WI38 (cell line): ENCODE results near the gene SLC25A52.

Source experiments
- H3K4me3 ChIP-seq: 2 replicates; pipeline ENCODE4 v1.5.1; 2011; ENCODE audit warnings: low read depth, mild to moderate bottlenecking, control low read depth, low read length
- TF ChIP-seq, protein P1 (sequence below): IDR thresholded peaks from 2 replicates; pipeline ENCODE4 v1.5.1; 2012; ENCODE audit warnings: low read depth, mild to moderate bottlenecking, control low read depth, low read length

The SLC25A52 gene

DNA sequence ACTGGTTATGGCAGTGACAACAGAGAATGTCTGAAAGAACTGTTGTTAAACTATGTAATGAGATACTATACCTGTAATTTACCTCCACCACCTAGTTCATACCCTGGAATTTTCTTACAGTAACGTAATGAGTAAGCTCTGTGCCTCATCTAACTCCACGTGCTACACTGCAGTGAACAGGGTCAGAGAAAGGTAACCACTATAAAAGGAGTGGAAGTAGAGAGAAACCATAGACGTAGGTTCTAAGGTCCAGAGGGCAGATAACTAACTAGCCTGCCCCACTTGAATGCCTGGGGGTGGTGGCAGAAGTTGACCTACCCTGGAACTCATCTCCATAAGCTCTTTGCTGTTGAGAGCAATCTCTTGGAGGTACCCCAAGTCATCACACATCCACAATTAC, 44.3 kb downstream of the SLC25A52 start:
- TF ChIP-seq, protein P1, sequence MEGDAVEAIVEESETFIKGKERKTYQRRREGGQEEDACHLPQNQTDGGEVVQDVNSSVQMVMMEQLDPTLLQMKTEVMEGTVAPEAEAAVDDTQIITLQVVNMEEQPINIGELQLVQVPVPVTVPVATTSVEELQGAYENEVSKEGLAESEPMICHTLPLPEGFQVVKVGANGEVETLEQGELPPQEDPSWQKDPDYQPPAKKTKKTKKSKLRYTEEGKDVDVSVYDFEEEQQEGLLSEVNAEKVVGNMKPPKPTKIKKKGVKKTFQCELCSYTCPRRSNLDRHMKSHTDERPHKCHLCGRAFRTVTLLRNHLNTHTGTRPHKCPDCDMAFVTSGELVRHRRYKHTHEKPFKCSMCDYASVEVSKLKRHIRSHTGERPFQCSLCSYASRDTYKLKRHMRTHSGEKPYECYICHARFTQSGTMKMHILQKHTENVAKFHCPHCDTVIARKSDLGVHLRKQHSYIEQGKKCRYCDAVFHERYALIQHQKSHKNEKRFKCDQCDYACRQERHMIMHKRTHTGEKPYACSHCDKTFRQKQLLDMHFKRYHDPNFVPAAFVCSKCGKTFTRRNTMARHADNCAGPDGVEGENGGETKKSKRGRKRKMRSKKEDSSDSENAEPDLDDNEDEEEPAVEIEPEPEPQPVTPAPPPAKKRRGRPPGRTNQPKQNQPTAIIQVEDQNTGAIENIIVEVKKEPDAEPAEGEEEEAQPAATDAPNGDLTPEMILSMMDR, result no peak
- no peak overlapping the region for H3K4me3 ChIP-seq

DNA sequence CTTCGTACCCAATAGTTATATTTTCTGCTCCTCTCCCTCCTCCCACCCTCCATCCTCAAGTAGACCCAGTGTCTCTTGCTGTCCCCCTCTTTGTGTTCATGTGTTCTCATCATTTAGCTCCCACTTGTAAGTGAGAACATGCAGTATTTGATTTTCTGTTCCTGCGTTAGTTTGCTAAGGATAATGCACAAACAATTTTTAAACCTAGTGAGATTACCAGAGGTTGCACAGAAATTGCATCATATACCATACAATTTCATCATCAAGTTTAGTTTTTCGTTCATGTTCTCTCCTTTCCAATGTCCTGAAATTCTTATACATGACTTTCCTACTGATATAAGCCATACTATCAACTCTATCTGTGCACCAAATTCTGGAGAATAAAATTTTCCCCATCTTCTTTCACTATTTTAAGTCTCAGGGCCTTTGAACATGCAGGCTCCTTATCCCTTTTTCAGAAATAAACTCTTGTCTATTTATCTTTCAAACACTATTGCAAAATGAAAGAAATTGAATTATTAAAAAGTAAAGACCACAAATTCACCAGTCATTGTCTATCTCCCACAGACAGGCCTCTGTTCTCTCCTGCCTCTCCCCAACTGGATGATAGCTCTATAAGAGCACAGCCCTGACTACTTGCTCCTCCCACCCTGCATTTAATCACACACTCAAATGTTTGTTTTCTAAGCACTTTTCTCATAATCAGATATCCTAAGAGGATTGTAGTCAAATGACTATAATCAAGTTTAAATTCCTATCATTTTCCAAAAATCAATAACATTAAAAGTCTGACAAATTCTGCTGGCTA, 49.1 kb downstream of the SLC25A52 start:
- TF ChIP-seq, protein P1, result no peak

DNA sequence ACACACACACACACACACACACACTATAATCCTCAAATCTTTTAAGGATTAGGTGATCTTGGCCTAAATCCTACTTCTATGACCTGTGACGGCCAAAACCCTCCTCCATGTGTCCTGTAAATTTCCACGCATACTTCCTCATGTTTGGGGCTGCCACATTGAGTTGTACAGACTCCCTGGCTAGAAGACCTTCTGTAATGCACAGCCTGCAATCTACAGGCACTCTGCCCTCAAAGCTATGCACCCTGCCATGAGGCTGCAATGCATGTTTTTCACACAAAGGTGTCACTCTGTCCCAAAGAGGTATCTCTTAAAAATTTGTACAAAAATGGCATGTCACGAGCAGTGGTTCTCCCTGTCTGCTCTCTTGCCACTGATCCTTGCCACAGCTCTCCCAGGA, 49.9 kb downstream of the SLC25A52 start:
- no peak overlapping the region for H3K4me3 ChIP-seq
- TF ChIP-seq, protein P1, result no peak

More for the DNA sequence above, 49.1 kb downstream of the SLC25A52 start:
- no peak overlapping the region for H3K4me3 ChIP-seq
